H1 (cell line): ENCODE measurements around the gene SMIM20. TPM values are rescaled to one million over a fixed set of nuclear protein-coding genes. Genes with fewer than 3 reads are reported as not detected.

Source experiments
- polyA plus RNA-seq, 7 experiments: library from polyadenylated mRNA; depleted of rRNA in 3 of 7; stranded (reverse) in 5 of 7; unstranded in 2 of 7; fragments of >200 nt in 5 of 7; fragments of 200-250 nt in 2 of 7; gene quantifications; 1 replicate in 5 of 7; 2 replicates in 1 of 7; 4 replicates in 1 of 7; pipeline versions ENCODE4 v1.2.1 to v1.2.3, GENCODE V29; 2011 to 2013; ENCODE audit warnings: missing spikeins in 2 of 7, mixed read lengths in 2 of 7
- total RNA-seq: library from RNA; stranded (reverse); fragmentation: NEBNext Ultra II Directional; extraction: Animal tissue kit (Norgen Biotek cat#: 25700); gene quantifications from 2 replicates; pipeline ENCODE4 v1.2.1, GENCODE V29; 2021

Gene SMIM20
- total and polyA plus RNA-seq, 2 of the 8 experiments (the other 6 are each of a cell fraction or from before 2014, with no cell fraction given) = 21.9 to 36.9 TPM

Other genes starting within 250 kb of the SMIM20 start
- gene SEL1L3, start 51.2 kb upstream of the SMIM20 start, total RNA-seq = 51.0 and 54.0 TPM in 2 replicates
- gene SEL1L3, start 51.2 kb upstream of the SMIM20 start, polyA plus RNA-seq (2011; rRNA removed) = 16.0 and 18.2 TPM in 2 replicates